Activated CD8-positive, alpha-beta memory T cell treated with anti-CD3 and anti-CD28 coated beads, Interleukin-2, amount 50 U/mL, for 24 hours (primary cell): ENCODE measurements around the gene TMEM170A.
"Not testable (repeated sequence)": the region's sequence is repeated elsewhere in the genome, so short reads cannot be mapped to it uniquely, and the experiment has no call there.

Source experiments
- DNase-seq: peaks from one replicate; pipeline ENCODE4 v3.0.0-alpha.2; 2020; ENCODE audit errors: extremely low read depth

TMEM170A gene

GRCh38 chr16:75455677-75456076 is 8.8 kb downstream of the TMEM170A start:
- DNase-seq: no peak

GRCh38 chr16:75452464-75453190 is 11.9 kb downstream of the TMEM170A start:
- DNase-seq: no peak

DNA sequence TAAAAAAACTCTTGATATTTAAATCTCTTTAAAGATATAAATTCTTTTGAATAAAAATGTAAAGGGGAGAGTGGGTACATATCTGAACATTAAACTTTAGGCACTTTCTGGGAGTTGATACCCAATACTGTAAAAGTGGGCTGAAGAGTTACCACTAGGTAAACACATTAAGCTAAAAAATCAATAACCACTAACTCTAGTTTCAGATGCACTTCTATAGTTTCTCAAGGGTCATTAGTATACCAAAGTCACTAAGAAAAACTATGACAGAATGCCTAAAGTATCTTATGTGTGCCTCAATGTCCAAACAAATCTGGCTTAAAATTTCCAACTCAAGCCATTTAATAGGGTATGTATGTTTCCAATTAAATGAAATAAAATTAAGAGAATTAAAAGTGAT is 18.1 kb downstream of the TMEM170A start:
- no peak for DNase-seq

DNA sequence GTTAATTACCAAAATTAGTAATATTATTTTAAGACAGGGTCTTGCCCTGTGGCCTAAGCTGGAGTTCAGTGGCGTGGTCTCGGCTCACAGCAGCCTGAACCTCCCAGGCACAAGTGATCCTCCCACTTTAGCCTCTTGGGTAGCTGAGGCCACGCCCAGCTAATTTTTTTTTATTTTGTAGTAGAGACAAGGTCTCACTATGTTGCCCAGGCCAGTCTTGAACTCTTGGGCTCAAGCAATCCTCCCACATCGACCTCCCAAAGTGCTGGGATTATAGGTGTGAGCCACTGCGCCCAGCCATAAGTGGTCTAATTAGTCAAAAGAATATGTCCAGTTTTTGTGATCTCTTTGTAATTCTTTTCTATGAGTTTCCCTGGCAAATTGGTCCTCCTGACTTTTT is 19.2 kb downstream of the TMEM170A start:
- DNase-seq: no peak

- DNase-seq: no peak
These were observed 21.2 kb downstream of the TMEM170A start for GRCh38 chr16:75443298-75443697.

- peak; percentile 12 for DNase-seq
These were observed 30.6 kb downstream of the TMEM170A start for GRCh38 chr16:75433732-75434413.

DNA sequence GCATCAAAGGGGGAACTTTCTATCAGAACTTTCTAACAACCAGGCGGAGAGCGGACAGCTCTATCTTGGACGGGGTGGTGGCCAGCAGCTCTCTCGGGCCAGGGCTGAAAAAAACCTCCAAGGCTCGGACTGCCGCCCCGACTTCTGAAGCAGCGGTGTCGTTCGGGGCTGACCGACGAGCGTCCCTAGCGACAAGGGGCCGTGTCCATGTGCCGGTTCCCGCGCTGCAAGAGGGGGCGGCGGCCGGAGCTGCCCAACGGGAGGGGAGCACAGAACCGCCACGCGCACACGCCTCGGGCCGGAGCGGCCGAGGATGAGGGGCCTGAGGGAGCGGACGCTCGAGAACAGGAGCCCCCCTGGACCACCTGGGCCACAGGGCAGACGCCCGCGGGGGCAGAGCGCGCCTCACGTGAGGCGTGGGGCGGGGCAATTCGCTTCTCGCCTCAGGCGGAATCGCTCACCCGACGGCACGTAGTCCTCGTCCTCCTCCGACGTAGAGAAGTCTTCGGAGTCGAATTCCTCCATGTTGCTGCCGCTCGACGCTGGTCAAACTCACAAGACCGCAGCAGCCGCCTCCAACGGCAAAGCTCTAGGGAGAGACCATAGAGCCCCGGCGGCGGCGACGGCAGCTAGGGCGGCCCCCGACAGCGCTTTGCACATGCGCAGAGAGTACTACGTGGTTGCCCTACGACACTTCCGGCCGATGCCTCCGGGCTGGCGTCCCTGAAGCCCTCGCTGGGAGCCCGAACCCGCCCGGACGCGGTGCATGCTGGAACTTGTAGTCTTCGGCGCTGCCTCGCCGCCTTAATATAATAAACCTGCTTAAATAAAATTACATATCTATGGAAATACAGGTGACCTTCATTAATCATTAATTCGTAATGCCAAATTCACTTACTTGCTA is 31.4 kb downstream of the TMEM170A start, which contains the start of gene CFDP1:
CFDP1 (minus strand) TSS at position 676 of the 904 bp plus-strand sequence; CDS start at position 525, 151 bp downstream.
- peak; percentile 89 for DNase-seq

DNA sequence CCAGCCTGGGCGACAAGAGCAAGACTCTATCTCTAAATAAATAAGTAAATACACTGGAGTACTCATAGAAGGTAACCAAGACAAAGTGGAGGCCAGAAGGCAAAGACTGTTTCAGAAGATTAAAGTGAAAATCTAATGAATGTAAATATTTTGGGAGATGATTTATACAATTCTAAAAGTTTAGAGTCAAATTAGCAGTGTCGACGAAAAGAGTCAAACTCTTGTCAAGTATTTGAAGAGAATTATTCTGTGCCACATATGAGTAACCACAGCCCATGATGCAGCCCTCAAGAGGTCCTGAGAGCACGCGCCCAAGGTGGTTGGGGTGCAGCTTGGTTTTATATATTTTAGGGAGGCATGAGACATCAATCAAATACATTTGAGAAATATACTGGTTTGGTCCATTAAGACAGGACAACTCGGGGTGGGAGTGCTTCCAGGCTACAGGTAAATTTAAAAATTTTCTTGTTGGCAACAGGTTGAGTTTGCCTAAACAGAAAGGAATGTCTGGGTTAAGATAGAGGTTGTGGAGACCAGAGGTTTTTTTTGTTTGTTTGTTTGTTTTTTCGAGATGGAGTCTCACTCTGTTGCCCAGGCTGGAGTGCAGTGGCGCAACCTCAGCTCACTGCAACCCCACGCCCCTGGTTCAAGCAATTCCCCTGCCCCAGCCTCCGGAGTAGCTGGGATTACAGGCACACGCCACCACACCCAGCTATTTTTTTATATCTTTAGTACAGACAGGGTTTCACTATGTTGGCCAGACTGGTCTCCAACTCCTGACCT is 34.7 kb downstream of the TMEM170A start:
- DNase-seq: no peak

DNA sequence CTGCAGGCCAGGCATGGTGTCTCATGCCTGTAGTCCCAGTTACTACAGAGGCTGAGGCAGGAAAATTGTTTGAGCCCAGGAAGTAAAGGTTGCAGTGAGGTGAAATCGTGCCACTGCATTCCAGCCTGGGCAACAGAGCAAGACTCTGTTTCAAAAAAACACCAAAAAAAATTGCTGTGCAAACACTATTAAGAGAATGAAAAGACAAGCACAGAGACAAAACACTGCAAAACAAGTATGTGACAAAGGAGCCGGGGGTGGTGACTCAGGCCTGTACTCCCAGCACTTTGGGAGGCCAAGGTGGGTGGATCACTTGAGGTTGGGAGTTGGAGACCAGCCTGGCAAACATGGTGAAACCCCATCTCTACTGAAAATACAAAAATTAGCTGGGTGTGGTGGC is 38.0 kb downstream of the TMEM170A start:
- not testable (repeated sequence) for DNase-seq

GRCh38 chr16:75424105-75424762 is 40.3 kb downstream of the TMEM170A start:
- DNase-seq: not testable (repeated sequence)

GRCh38 chr16:75423723-75424104 is 40.8 kb downstream of the TMEM170A start:
- no peak for DNase-seq

- no peak for DNase-seq
These were observed 42.7 kb downstream of the TMEM170A start for GRCh38 chr16:75421820-75422126.

DNA sequence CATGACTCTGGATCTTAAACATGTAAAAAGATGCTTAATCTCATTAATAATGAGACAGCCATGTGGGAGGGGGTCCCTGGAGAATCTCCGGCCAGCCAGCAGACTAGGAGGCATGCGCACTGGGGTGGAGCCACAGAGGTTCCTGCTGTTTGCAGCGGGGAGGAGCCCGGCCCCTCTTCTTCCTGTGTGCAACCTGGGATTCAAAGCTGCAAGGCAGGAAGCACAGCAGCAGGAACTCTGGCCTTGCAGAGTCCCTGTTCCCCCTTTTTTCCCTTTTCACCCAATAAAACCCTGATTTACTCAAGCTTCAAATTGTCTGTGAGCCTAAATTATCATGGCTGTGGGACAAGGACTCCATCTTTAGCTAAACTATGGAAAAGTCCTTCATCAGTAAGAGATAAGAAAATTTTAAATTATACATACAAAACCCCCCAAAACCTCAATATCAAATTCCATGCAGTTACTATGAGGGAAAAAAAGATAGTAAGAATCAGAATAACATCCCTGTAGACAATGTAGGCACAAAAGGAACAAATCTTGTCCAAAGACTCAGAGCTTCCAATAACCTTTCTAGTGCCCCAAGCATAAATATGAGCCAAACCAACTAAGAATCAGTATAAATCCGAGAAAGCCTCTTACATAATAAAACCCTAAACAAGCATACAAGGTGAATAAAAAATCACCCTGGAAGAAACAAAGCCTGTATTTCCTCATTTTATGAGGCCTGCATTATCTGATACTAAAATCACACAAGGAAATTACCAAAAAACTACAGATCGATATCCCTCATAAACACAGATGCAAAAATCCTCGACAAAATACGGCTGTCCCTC is 43.3 kb downstream of the TMEM170A start:
- no peak for DNase-seq

DNA sequence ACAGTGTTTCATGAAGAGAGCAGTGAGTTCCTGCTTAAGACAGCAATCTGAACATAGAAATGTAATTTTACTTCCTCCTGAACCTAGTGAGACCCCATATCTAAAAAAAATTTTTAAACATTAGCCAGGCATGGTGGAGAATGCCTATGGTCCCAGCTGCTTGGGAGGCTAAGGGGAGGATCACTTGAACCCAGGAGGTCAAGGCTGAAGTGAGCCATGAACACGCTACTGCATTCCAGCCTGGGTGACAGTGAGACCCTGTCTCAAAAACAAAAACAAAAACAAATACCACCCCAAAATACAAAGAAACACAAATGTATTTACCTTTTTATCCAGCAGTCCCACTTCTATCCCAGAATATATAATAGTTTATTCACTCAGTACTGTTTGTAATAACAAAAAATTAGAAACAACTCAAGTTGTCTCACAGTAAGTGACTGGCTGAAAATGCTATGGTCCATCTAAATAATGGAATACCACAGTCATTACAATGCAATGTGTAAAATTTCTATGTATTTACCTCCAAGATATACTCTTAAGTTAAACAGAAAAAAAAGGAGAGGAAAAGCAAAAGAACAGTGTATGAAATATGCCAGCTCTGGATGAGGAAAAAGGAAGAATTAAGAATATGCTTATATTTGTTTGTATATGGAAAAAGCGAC is 47.5 kb downstream of the TMEM170A start:
- DNase-seq: no peak

DNA sequence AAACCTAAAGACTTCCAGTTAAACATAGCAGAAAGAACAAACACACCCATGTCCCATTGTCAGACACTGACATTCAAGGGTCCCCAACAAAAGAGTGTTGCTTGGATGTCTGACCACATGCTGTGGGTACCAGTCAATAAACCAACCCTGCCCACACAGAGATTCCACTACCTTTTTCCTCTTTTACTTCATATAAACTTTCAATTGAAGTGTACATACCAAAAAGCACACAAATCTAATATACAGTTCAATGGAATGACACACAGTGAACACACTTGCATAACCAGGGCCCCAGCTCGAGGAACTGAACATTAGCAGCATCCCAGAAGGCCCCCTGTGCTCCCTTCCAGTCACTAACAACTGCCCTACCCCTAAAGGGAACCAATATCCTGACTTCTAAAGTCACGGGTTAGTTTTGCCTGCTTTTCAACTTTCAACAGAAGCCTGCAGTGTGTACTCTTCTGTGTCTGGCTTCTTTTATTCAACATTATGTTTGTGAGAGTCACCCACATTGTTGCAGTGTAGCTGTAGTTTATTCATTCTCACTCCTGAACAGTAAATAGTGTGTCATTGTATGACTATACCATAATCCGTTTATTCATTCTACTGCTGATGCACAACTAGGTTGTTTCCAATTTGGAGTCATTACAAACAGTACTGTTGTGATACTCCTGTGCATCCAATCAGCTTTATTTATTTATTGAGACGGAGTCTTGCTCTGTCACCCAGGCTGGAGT is 49.2 kb downstream of the TMEM170A start:
- DNase-seq: no peak

DNA sequence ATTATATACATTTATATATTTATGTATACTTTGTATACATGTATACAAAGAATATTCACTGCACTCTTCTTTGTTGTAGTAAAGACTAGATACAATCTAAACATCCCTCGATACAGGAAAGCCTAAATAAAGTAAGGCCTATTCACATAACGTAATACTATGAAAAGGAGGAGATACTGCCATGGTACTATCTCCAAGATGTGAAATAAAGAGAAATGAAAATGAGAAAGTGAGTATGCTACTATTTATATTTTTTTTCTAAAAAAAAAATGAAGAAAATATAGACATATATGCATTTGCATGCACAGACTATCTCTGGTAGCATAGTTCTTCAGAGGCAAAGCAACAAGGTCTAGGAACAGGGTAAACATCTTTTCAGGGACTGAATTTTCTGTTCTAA is 50.5 kb downstream of the TMEM170A start:
- no peak for DNase-seq

- no peak for DNase-seq
These were observed 57.5 kb downstream of the TMEM170A start for GRCh38 chr16:75406943-75407342.

DNA sequence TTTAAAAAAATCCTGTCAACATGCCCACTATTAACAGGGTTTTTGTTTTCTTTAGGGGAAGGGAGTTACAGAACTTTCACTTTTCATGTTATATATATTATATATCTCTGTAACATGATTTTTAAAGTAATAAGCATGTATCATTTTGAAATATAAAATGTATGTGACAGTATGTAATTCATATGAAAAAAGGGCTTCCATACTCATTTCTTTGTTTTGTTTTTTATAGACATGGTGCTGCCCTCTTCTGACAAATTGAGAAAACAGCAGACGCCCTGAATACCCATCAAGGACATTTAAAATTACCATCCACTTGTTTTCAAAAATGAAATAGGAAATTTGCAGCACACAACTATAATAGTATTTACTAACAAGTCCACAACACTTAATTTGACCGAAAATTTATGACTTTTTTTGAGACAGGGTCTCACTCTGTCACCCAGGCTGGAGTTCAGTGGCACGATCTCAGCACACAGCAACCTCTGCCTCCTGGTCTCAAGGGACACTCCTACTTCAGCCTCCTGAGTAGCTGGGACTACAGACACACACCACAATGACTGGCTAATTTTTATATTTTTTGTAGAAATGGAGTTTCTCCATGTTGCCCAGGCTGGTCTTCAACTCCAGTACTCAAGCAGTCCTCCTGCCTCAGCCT is 61.5 kb downstream of the TMEM170A start:
- DNase-seq: no peak
